Measurements from ENCODE around the gene YWHAQ. TPM values are rescaled to one million over a fixed set of nuclear protein-coding genes. Genes with fewer than 3 reads are reported as not detected.

YWHAQ gene
- polyA plus RNA-seq, 1 of the 3 experiments (the other 2 are of a cell fraction): 240 TPM

- TF ChIP-seq YY1 (IDR thresholded peaks at IDR 0.05; ENCODE audit: low read depth) (no peak), RAD21 (IDR thresholded peaks at IDR 0.05; ENCODE audit: low read length) (no peak), USF2 (IDR thresholded peaks at IDR 0.05; ENCODE audit: borderline replicate concordance, low read depth, low read length) (no peak), EP300 (IDR thresholded peaks at IDR 0.05; ENCODE audit: borderline replicate concordance in 1 of 2, low read depth in 1 of 2, low read length in 1 of 2) (peak in 1 of 2 experiments; percentile 69; a peak in 2 of 4 replicates), CTCF (IDR thresholded peaks at IDR 0.05) (no peak; the same call in 1 of the 2 replicates), MEF2A (IDR thresholded peaks at IDR 0.05; ENCODE audit: borderline replicate concordance, low read depth) (no peak), TCF12 (IDR thresholded peaks at IDR 0.05) (peak; percentile 66)
These were observed 35.1 kb upstream of the YWHAQ start (continued) for GRCh38 chr2:9665898-9666297.

- 90% methylated on average over 3 of the region's 3 CpGs for WGBS (ENCODE audit: low lambda C conversion rate)
- no peak for DNase-seq
- Histone ChIP-seq H3K4me3 (ENCODE audit: low read depth in 2 of 2, low read length in 1 of 2) (no peak overlapping the region), H3K79me2 (ENCODE audit: insufficient read depth) (no peaks in the 10 kb centered on the region), H3K4me2 (no peak overlapping the region), H3F3A (replicated peaks; ENCODE audit: insufficient read depth) (peaks cover 11% of the 10 kb centered on the region), H3K9ac (no peak overlapping the region), H2AFZ (ENCODE audit: low read depth) (no peak overlapping the region), H3K4me1 (ENCODE audit: control insufficient read depth in 1 of 2, insufficient read depth in 2 of 2, low read depth in 1 of 2, low read length in 1 of 2) (peaks cover 4 to 22% of the 10 kb centered on the region in 2 experiments; a peak in 3 of 4 replicates), H3K27ac (ENCODE audit: low read depth in 2 of 2, low read length in 1 of 2) (no peak overlapping the region), H3K36me3 (replicated peaks in 1 of 2; ENCODE audit: control insufficient read depth in 1 of 2, insufficient read depth in 2 of 2, low read length in 1 of 2) (no peaks in the 10 kb centered on the region), H3K9me3 (no peaks in the 10 kb centered on the region), H3K9me2 (no peaks in the 10 kb centered on the region), H4K20me1 (ENCODE audit: insufficient read depth) (no peaks in the 10 kb centered on the region), H3K27me3 (ENCODE audit: insufficient read depth) (no peaks in the 10 kb centered on the region)
- ChIA-PET CTCF (interaction anchor here (1.5 kb wide), 1 partner anchor 106 kb away, joined by 5 read pairs; no protein-coding TSS in a partner anchor), POLR2A (no interaction called here)
- no peak for TF ChIP-seq ZBTB33 (IDR thresholded peaks at IDR 0.05; ENCODE audit: borderline replicate concordance, low read depth)
- no peak for TF ChIP-seq CHD2 (IDR thresholded peaks at IDR 0.05; ENCODE audit: low read length, partially characterized antibody)
- no peak for TF ChIP-seq NRF1 (IDR thresholded peaks at IDR 0.05; ENCODE audit: low read depth, low read length)
- no peak for TF ChIP-seq TEAD4 (IDR thresholded peaks at IDR 0.05; ENCODE audit: borderline replicate concordance, insufficient read depth)
- no peak for TF ChIP-seq USF2 (IDR thresholded peaks at IDR 0.05; ENCODE audit: borderline replicate concordance, low read depth, low read length)
These were observed 33.6 kb upstream of the YWHAQ start for GRCh38 chr2:9664365-9664764.

Measured in SK-N-SH (cell line).